ENCODE measurements around the gene XYLT1. TPM values are rescaled to one million over a fixed set of nuclear protein-coding genes. Genes with fewer than 3 reads are reported as not detected.

The XYLT1 gene
- total and polyA plus RNA-seq, 2 of the 8 experiments (the other 6 are each of a cell fraction or from before 2014, with no cell fraction given) = 6.6 to 25.4 TPM

GRCh38 chr16:17204206-17204605 is 266.6 kb downstream of the XYLT1 start:
- no peaks in the 10 kb centered on the region for H3K27me3 ChIP-seq (replicated peaks in 1 of 4; ENCODE audit: control insufficient read depth in 3 of 4, extremely low read depth in 1 of 4, insufficient read depth in 3 of 4, low read length in 3 of 4)
- H3K9me3 ChIP-seq (ENCODE audit: insufficient read depth in 2 of 2, low read depth in 1 of 2, low read length in 1 of 2) = no peaks in the 10 kb centered on the region
- H3K56ac ChIP-seq (replicated peaks; ENCODE audit: insufficient read length, low read depth, low read length) = no peak overlapping the region
- H2AFZ ChIP-seq (ENCODE audit: low read length) = no peak overlapping the region
- TF ChIP-seq HDAC6 (IDR thresholded peaks at IDR 0.05; ENCODE audit: low read depth, low read length) = no peak
- no peak for TF ChIP-seq RBBP5 (IDR thresholded peaks at IDR 0.05; ENCODE audit: borderline replicate concordance, low read depth, low read length)
- no peak for TF ChIP-seq TBP (IDR thresholded peaks at IDR 0.05; ENCODE audit: low read depth, low read length)
- TF ChIP-seq CBX8 (IDR thresholded peaks at IDR 0.05; ENCODE audit: borderline replicate concordance, low read depth, low read length) = no peak
- no peak for TF ChIP-seq MAFK (IDR thresholded peaks at IDR 0.05; ENCODE audit: low read depth, low read length)
- H3K4me2 ChIP-seq (ENCODE audit: insufficient read depth in 1 of 2, low read depth in 2 of 2, low read length in 2 of 2) = no peak overlapping the region; a peak in 1 of 4 replicates
- H3K36me3 ChIP-seq (ENCODE audit: control insufficient read depth in 2 of 4, insufficient read depth in 4 of 4, low read length in 3 of 4) = peaks cover 0 to 3% (median 0%) of the 10 kb centered on the region in 4 experiments; a peak in 1 of 8 replicates
- no peak overlapping the region for H4K8ac ChIP-seq (ENCODE audit: extremely low read depth, insufficient read depth, low read length)
- CTCF ChIA-PET (ENCODE audit: partially characterized antibody) = interaction anchor here (0.6 to 3.6 kb wide), 7 partner anchors 8 to 265 kb away, joined by 3 to 28 read pairs (median 4); no protein-coding TSS in a partner anchor
- H4K5ac ChIP-seq (ENCODE audit: insufficient read length, low read depth, low read length) = no peak overlapping the region
- no peaks in the 10 kb centered on the region for H4K20me1 ChIP-seq (replicated peaks in 1 of 2; ENCODE audit: control insufficient read depth in 1 of 2, insufficient read depth in 2 of 2, low read length in 2 of 2)
- no peak overlapping the region for H2BK12ac ChIP-seq (ENCODE audit: low read depth, low read length)
- POLR2A ChIA-PET (ENCODE audit: partially characterized antibody) = interaction anchor here (0.7 kb wide), 1 partner anchor 14 kb away, joined by 3 read pairs; no protein-coding TSS in a partner anchor
- H3K18ac ChIP-seq (ENCODE audit: extremely low read depth, low read length) = no peak overlapping the region
- peaks cover 2 to 18% (median 8%) of the 10 kb centered on the region in 4 experiments; a peak in 6 of 7 replicates for H3K4me1 ChIP-seq (replicated peaks in 1 of 4; ENCODE audit: control insufficient read depth in 3 of 4, insufficient read depth in 4 of 4, low read length in 3 of 4)
- H3K23me2 ChIP-seq (ENCODE audit: low read depth, low read length) = peaks cover 5% of the 10 kb centered on the region; the same call in 1 of the 2 replicates
- H3K79me1 ChIP-seq (ENCODE audit: low read depth, low read length) = 0 out of 2 replicates have a peak, but pooled peaks cover 2% of the 10 kb centered on the region
- H3K27ac ChIP-seq (ENCODE audit: low read depth, low read length) = no peak overlapping the region
- no peak overlapping the region for H3K23ac ChIP-seq (ENCODE audit: insufficient read length)
- H2BK15ac ChIP-seq (ENCODE audit: low read length) = no peak overlapping the region
- H2BK120ac ChIP-seq (replicated peaks; ENCODE audit: low read depth, low read length) = no peak overlapping the region
- no peak overlapping the region for H2AK5ac ChIP-seq (ENCODE audit: low read depth, low read length)
- FAIRE-seq (no peak), DNase-seq (ENCODE audit: low read depth in 1 of 2, low spot score in 2 of 2) (no peak)
- no peak overlapping the region for H3K9ac ChIP-seq (replicated peaks in 1 of 4; ENCODE audit: extremely low read depth in 1 of 4, low read depth in 3 of 4, low read length in 3 of 4)
- H2BK20ac ChIP-seq (ENCODE audit: low read length) = no peak overlapping the region
- H3K79me2 ChIP-seq (ENCODE audit: control insufficient read depth in 1 of 2, insufficient read depth in 2 of 2, low read length in 2 of 2) = no peaks in the 10 kb centered on the region
- H2BK5ac ChIP-seq (ENCODE audit: low read depth, low read length) = no peak overlapping the region
- no peak overlapping the region for H4K91ac ChIP-seq (replicated peaks; ENCODE audit: insufficient read length, low read length)
- 59% methylated on average over 2 of the region's 2 CpGs; no CpG with 5 or more reads in 1 of the 2 experiments for WGBS, 2 experiments (ENCODE audit: extremely low coverage in 1 of 2, insufficient coverage in 1 of 2, insufficient read length in 1 of 2, insufficient replicate concordance in 2 of 2, low coverage in 1 of 2, low lambda C conversion rate in 2 of 2, missing lambda C conversion rate in 1 of 2)
- H3K14ac ChIP-seq (ENCODE audit: insufficient read length) = no peak overlapping the region
- H3K4me3 ChIP-seq (ENCODE audit: extremely low read depth in 1 of 4, insufficient read depth in 2 of 4, low read depth in 3 of 4, low read length in 4 of 4) = no peak overlapping the region
- no peak overlapping the region for H3K4ac ChIP-seq (replicated peaks; ENCODE audit: insufficient read length, low read depth, low read length)

All from H1 (cell line).